Measurements from ENCODE around the gene ATCAY.
"Not testable (repeated sequence)": the region's sequence is repeated elsewhere in the genome, so short reads cannot be mapped to it uniquely, and the experiment has no call there.

The ATCAY gene

GRCh38 chr19:3904233-3904632 lies 23.7 kb downstream of the ATCAY start:
- no peak for DNase-seq

- no peak for DNase-seq
These were observed 27.3 kb downstream of the ATCAY start for GRCh38 chr19:3907626-3908265.

- no peak for DNase-seq
These were observed 28.0 kb downstream of the ATCAY start for GRCh38 chr19:3908266-3909054.

GRCh38 chr19:3910105-3910504 lies 29.6 kb downstream of the ATCAY start:
- no peak for DNase-seq

GRCh38 chr19:3914199-3914598 lies 33.7 kb downstream of the ATCAY start:
- no peak for DNase-seq

GRCh38 chr19:3916033-3916432 lies 35.5 kb downstream of the ATCAY start:
- DNase-seq: no peak

- no peak for DNase-seq
These were observed 39.3 kb downstream of the ATCAY start for GRCh38 chr19:3919793-3920192.

- no peak for DNase-seq
These were observed 42.7 kb downstream of the ATCAY start for GRCh38 chr19:3923096-3923758.

GRCh38 chr19:3923912-3924311 lies 43.4 kb downstream of the ATCAY start:
- DNase-seq: no peak

- DNase-seq: no peak
These were observed 50.6 kb downstream of the ATCAY start for GRCh38 chr19:3931041-3931440.

GRCh38 chr19:3932931-3933810 lies 52.7 kb downstream of the ATCAY start, which contains the start of gene NMRK2:
NMRK2 (plus strand) TSS chr19:3933069; CDS start chr19:3933672, 603 bp downstream.
- DNase-seq: no peak

- no peak for DNase-seq
These were observed 56.3 kb downstream of the ATCAY start for GRCh38 chr19:3936506-3937442.

- DNase-seq: not testable (repeated sequence)
These were observed 57.9 kb downstream of the ATCAY start for GRCh38 chr19:3938300-3938950.

- no peak for DNase-seq
These were observed 62.4 kb downstream of the ATCAY start for GRCh38 chr19:3942790-3943409.

- DNase-seq: no peak
These were observed 63.7 kb downstream of the ATCAY start for GRCh38 chr19:3944018-3944721.

GRCh38 chr19:3945838-3946237 lies 65.4 kb downstream of the ATCAY start:
- DNase-seq: no peak

- not testable (repeated sequence) for DNase-seq
These were observed 66.9 kb downstream of the ATCAY start for GRCh38 chr19:3947316-3947933.

- DNase-seq: no peak
These were observed 68.8 kb downstream of the ATCAY start for GRCh38 chr19:3949294-3949693.
